CD4-positive, alpha-beta T cell treated with Interferon alpha-2 for 1 hour (primary cell): Measurements from ENCODE around the gene AP1S3.
"Not testable (repeated sequence)": the region's sequence is repeated elsewhere in the genome, so short reads cannot be mapped to it uniquely, and the experiment has no call there.

ENCODE experiments used
- DNase-seq, 2 donors: peaks; one replicate each; pipeline ENCODE4 v3.0.0-alpha.2; 2020 to 2022

The AP1S3 gene

DNA sequence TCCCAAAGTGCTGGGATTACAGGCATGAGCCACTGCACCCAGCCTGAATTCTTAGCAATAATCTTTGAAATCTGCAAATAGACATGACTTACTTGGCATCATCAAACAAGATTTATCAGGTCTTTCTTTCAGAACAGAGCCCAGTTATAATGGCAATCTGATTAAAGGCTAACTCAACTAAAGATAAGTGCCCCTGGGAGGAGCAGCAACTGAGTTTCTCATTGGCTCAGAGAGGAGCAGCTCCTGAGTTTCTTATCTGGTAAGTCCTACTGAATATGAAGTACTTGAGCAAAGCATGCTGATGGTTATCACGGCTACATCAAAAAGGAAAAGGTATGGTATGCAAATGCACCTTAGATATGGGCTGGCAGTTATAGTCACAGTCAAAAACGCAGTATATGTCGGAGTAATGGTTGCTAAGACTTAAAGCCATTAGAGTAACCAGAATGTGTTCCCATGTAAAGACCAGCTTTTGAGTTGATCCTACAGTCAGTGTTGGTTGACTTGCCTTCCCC, 15.0 kb upstream of the AP1S3 start:
- DNase-seq: no peak

GRCh38 chr2:223847410-223847809, 10.0 kb upstream of the AP1S3 start:
- DNase-seq: no peak

DNA sequence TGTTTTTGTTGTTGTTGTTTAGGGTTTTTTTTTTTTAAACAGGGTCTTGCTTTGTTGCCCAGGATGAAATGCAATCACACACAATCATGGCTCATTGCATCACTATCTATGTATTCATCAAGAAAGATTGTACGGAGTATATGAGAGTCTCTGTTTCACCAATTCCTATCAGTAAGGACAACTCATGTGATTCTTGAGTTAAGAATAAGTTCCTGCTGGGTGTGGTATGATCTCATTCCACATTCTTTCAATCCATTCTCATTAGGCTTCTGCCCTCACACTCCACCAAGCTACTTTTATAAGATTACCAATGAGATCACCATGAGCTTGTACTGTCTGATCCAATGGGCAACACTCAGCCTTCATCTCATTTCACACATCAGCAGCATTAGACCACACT, 9.1 kb upstream of the AP1S3 start:
- DNase-seq: no peak

DNA sequence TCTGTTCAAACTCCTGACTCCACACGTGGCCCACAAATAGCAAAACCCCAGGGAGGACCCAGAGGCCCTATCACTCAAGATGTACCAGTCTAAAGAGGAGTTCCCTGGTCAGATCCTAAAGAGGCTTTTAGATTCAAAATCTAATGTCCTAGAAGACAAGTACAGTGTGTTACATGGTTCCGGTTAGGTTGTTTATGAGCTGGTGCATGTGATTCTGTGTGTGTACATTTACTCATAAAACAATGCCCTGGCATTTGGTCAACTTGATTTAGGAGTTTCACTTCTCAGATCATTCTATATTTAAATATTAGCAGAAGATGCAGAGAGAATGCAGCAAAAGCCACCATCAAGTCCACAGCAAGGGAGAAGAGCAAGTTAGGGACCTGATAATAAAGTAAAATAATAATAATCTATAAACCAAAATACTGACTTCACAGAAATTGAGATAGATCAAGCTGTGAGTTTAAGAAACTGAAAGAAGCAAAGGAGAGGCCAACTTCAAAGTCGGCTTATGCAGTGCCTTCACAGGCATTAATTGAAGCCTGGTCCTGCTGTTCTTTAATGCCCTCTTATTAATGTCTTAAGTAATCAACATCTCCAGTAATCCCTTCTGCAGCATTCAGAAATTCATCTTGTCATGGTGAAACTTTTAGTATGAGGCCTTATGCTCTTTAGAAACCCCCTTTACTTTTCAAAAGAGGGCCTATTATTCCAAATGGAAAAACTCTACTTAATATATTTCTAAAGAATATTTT, 4.2 kb upstream of the AP1S3 start:
- no peak for DNase-seq

GRCh38 chr2:223835701-223836532, 1.5 kb downstream of the AP1S3 start:
- peak; percentile 24 to 70 for DNase-seq

DNA sequence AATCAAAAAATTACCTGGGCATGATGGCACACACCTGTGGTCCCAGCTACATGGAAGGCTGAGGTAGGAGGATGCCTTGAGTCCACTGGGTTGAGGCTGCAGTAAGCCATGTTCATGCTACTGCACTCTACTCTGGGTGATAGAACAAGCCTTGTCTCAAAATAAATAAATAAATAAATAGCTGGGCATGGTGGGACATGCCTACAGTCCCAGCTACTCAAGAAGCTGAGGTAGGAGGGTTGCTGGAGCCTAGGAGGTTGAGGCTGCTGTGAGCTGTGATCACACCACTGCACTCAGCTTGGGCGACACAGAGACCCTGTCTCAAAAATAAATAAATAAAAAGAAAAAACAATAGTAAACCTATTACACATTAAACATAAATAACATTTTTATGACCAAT, 3.0 kb downstream of the AP1S3 start:
- DNase-seq: no peak

DNA sequence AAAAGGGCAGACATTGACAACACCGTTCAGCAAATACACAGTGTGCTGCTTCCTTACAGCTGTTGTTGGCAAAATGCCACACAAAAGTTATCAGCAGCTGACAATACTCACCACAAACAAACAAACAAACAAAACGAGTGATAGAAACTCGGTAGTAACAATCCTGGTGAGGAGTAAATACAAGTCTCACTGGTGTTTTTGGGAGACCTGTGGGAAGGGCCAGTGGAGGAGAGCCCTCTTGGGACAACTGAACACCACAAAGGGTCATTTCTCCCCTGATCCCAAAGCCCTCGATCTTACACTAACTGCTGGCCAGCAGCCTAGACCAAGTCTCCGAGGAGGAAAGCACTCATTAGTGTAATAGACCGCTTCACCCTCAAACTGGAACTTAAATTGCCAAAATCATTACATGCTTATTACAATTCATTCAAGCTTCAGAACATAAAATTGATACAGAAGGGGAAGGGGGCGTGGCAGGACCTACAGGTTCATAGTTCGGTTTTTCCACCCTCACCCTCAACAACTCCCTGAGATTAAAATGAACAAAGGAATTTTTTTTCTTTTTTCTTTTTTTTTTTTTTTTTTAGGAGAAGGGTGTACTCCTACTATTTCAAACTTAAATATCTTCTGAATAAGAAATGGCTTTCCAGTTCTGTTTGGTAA, 5.0 kb downstream of the AP1S3 start:
- DNase-seq: no peak

DNA sequence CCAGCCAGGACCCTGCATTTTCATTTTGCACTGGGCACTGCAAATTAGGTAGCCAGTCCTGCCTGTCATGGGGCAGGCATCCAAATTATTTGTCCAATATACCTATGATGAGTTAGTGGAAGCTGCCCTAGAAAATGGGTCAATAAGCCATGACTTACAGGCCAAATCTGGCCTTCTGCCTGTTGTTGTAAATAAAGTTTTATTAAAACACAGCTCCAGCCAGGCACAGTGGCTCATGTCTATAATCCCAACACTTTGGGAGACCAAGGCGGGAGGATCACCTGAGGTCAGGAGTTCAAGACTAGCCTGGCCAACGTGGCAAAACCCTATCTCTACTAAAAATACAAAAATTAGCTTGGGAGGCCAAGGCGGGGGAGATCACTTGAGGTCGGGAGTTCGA, 8.3 kb downstream of the AP1S3 start:
- no peak for DNase-seq

GRCh38 chr2:223828314-223828713, 9.1 kb downstream of the AP1S3 start:
- no peak for DNase-seq

GRCh38 chr2:223826995-223827394, 10.4 kb downstream of the AP1S3 start:
- DNase-seq: no peak

DNA sequence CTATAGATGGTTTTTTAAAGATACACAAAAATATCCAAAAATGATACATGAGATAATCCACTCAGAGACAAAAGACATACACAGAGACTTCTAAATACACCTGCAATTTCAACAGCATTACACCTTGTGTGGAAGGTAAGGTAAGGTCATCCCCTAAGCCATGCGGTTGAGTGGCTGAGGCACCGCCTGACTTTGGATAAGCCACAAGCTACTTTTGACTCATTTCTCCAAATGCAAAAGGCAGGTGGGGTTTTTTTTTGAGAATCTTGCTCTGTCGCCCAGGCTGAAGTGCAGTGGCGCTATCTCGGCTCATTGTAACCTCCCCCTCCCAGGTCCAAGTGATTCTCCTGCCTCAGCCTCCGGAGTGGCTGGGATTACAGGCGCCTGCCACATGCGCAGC, 13.1 kb downstream of the AP1S3 start:
- no peak for DNase-seq

DNA sequence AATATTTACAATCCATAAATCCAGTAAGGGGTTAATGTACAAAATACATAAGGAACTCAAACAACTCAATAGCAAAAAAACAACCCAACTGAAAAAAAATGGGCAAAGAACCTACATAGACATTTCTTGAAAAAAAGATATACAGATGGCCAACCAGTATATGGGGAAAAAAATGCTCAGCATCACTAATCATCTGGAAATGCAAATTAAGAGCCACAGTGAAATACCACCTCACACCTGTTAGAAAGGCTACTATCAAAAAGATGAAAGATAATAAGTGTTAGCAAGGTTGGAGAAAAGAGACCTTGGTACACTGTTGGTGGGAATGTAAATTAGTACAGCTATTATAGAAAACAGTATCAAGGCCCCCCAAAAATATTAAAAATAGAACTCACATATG, 14.6 kb downstream of the AP1S3 start:
- no peak for DNase-seq

GRCh38 chr2:223820549-223820948, 16.8 kb downstream of the AP1S3 start:
- DNase-seq: no peak

- DNase-seq: no peak
Measured at GRCh38 chr2:223819891-223820290, 17.5 kb downstream of the AP1S3 start.

- DNase-seq: no peak
Measured at GRCh38 chr2:223815884-223816570, 21.4 kb downstream of the AP1S3 start.

- no peak for DNase-seq
Measured at GRCh38 chr2:223815186-223815883, 22.0 kb downstream of the AP1S3 start.

DNA sequence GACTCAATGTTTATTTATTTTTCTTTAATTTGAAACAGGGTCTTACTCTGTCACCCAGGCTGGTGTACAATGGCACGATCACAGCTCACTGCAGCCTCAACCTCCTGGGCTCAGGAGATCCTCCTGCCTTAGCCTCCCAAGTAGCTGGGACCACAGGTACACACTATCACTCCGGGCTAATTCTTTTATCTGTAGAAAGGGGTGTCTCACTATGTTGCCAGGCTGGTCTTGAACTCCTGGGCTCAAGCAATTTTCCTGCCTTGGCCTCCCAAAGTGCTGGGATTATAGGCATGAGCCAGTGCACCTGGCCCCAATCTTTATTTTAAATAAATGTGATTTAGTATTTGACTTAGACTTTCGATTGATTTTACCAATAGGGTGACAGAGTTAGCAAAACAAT, 22.6 kb downstream of the AP1S3 start:
- DNase-seq: not testable (repeated sequence)

- no peak for DNase-seq
Measured at GRCh38 chr2:223813329-223813728, 24.1 kb downstream of the AP1S3 start.

GRCh38 chr2:223811757-223812156, 25.6 kb downstream of the AP1S3 start:
- no peak for DNase-seq

DNA sequence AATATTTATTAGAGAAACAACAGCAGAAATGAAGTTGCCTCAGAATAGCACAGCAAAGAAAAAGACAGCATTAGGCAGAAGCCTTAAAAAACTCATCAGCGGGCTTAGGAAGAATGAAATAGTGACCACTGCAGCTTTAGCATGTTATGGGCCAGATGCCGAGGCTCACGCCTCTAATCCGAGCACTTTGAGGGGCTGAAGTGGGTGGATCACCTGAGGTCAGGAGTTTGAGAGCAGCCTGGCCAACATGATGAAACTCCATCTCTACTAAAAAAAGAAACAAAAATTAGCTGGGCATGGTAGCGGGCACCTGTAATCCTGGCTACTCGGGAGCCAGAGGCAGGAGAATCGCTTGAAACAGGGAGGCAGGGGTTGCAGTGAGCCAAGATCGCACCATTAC, 32.4 kb downstream of the AP1S3 start:
- DNase-seq: no peak

DNA sequence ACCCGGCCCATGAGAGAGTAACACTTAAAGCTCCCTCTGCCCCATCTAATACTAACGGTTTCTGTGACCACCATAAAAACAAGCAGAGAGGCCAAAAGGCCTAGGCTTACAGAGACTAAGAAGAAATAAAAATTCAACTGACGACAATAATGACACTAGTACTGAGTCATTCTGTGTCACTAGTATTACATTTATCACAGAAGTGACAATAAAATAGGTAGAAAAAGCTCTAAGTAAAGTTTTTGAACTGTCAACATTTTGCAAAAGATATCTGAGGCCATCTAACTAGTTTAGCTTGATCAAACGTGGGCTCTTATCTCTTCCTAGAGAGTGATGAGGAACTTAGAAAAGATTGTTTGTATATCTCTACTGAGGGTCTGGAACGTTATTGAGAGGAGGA, 35.6 kb downstream of the AP1S3 start:
- DNase-seq: no peak

- DNase-seq: no peak
Measured at GRCh38 chr2:223800908-223801307, 36.5 kb downstream of the AP1S3 start.
